PC-3 (cell line): ENCODE data around the gene TPK1. TPM values are rescaled to one million over a fixed set of nuclear protein-coding genes. Genes with fewer than 3 reads are reported as not detected.

Source experiments
- ATAC-seq: fragments of 200-7000 bp; cut with Tn5 transposase; 2 replicates; pipeline ENCODE4 v1.9.1; 2020; ENCODE audit warnings: mild to moderate bottlenecking, moderate library complexity
- BruUV-seq: library from RNA; stranded (reverse); fragments of 400-500 nt; replicated peaks from 2 replicates; lab custom pipeline; 2021; lab: Mats Ljungman, UMichigan
- CTCF ChIA-PET: fragments of 300-600 bp; sonication (Branson Sonifier 250); formaldehyde crosslinking; loops from one replicate; lab custom pipeline; 2022; ENCODE audit warnings: antibody characterized with exemption; lab: Charles Lee
- POLR2A ChIA-PET: fragments of 300-600 bp; sonication (Branson Sonifier 250); formaldehyde crosslinking; loops from one replicate; lab custom pipeline; 2022; ENCODE audit warnings: antibody characterized with exemption; ENCODE audit not compliant: unreplicated experiment; lab: Charles Lee
- DNase-seq: peaks from one replicate; pipeline ENCODE4 v3.0.0-alpha.2; 2015
- H2AFZ ChIP-seq: fragments of 300-600 bp; sonication (generic); 2 replicates; pipeline ENCODE4 v1.6.0; 2016; ENCODE audit warnings: antibody characterized with exemption, low read length
- H3F3A ChIP-seq: fragments of 300-600 bp; sonication (generic); one replicate; pipeline ENCODE4 v1.6.0; 2017; ENCODE audit warnings: antibody characterized with exemption, low read length, control low read depth, mild to moderate bottlenecking; ENCODE audit not compliant: unreplicated experiment
- H3K27ac ChIP-seq: fragments of 300-600 bp; sonication (generic); 2 replicates; pipeline ENCODE4 v1.5.1; 2016; ENCODE audit warnings: mild to moderate bottlenecking, low read length
- H3K27me3 ChIP-seq: fragments of 300-600 bp; sonication (generic); 2 replicates; pipeline ENCODE4 v1.6.1; 2016; ENCODE audit warnings: low read length, mixed read lengths
- H3K36me3 ChIP-seq: fragments of 300-600 bp; sonication (generic); 2 replicates; pipeline ENCODE4 v1.6.1; 2016; ENCODE audit warnings: low read depth, mixed run types, low read length, mixed read lengths
- H3K4me1 ChIP-seq: fragments of 300-600 bp; sonication (generic); 2 replicates; pipeline ENCODE4 v1.5.1; 2016; ENCODE audit warnings: low read length; ENCODE audit not compliant: insufficient read depth
- H3K4me2 ChIP-seq: fragments of 300-600 bp; sonication (generic); 2 replicates; pipeline ENCODE4 v1.6.0; 2016; ENCODE audit warnings: low read length
- H3K4me3 ChIP-seq: fragments of 300-600 bp; sonication (generic); 2 replicates; pipeline ENCODE4 v1.5.1; 2016; ENCODE audit warnings: mild to moderate bottlenecking, low read length, mixed read lengths
- H3K79me2 ChIP-seq: fragments of 300-600 bp; sonication (generic); 2 replicates; pipeline ENCODE4 v1.6.1; 2017; ENCODE audit warnings: low read length, mixed read lengths
- H3K9ac ChIP-seq: fragments of 300-600 bp; sonication (generic); 2 replicates; pipeline ENCODE4 v1.6.0; 2016; ENCODE audit warnings: mild to moderate bottlenecking, low read length
- H3K9me2 ChIP-seq: fragments of 300-600 bp; sonication (generic); replicated peaks from 2 replicates; pipeline ENCODE4 v1.6.1; 2016; ENCODE audit warnings: mixed run types, low read length, mixed read lengths
- H3K9me3 ChIP-seq: fragments of 300-600 bp; sonication (generic); 2 replicates; pipeline ENCODE4 v1.6.1; 2016; ENCODE audit warnings: low read length, mixed read lengths
- H4K20me1 ChIP-seq: fragments of 300-600 bp; sonication (generic); 2 replicates; pipeline ENCODE4 v1.6.1; 2016; ENCODE audit warnings: low read length, mixed read lengths
- EZH2 ChIP-seq: fragments of 300-600 bp; sonication (generic); IDR thresholded peaks from one replicate; pipeline ENCODE4 v1.6.1; 2017; ENCODE audit warnings: antibody characterized with exemption, mild to moderate bottlenecking, low read length; ENCODE audit not compliant: unreplicated experiment
- EZH2phosphoT487 ChIP-seq: fragments of 300-600 bp; sonication (generic); IDR thresholded peaks from 2 replicates; pipeline ENCODE4 v1.6.1; 2018; ENCODE audit warnings: mild to moderate bottlenecking, antibody characterized with exemption, low read length, borderline replicate concordance
- intact Hi-C: fragments of 100-400 bp; cut with micrococcal nuclease; formaldehyde crosslinking; loops from 2 replicates; pipeline ENCODE4 v1.9.0; 2023
- total RNA-seq: library from RNA; depleted of rRNA; stranded (reverse); fragments of >200 nt; gene quantifications from 2 replicates; pipeline ENCODE4 v1.2.3, GENCODE V29; 2014
- TF ChIP-seq, protein P1 (sequence below): fragments of 300-600 bp; sonication (generic); conservative IDR thresholded peaks from 2 replicates; pipeline ENCODE4 v1.5.1; 2017; ENCODE audit warnings: antibody characterized with exemption, low read depth, mild to moderate bottlenecking, low read length

TPK1 gene
- total RNA-seq, 1 experiment from 2014 or later = 4.5 TPM

- TF ChIP-seq, protein P1, sequence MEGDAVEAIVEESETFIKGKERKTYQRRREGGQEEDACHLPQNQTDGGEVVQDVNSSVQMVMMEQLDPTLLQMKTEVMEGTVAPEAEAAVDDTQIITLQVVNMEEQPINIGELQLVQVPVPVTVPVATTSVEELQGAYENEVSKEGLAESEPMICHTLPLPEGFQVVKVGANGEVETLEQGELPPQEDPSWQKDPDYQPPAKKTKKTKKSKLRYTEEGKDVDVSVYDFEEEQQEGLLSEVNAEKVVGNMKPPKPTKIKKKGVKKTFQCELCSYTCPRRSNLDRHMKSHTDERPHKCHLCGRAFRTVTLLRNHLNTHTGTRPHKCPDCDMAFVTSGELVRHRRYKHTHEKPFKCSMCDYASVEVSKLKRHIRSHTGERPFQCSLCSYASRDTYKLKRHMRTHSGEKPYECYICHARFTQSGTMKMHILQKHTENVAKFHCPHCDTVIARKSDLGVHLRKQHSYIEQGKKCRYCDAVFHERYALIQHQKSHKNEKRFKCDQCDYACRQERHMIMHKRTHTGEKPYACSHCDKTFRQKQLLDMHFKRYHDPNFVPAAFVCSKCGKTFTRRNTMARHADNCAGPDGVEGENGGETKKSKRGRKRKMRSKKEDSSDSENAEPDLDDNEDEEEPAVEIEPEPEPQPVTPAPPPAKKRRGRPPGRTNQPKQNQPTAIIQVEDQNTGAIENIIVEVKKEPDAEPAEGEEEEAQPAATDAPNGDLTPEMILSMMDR = no peak
- TF ChIP-seq EZH2phosphoT487 (no peak), EZH2 (no peak)
- H3K4me2 ChIP-seq = no peak overlapping the region
- H3K9me2 ChIP-seq = no peaks in the 10 kb centered on the region
- DNase-seq (no peak), ATAC-seq (no peak)
- H3K27ac ChIP-seq = no peak overlapping the region
- H3K4me3 ChIP-seq = no peak overlapping the region
- no peaks in the 10 kb centered on the region for H3K27me3 ChIP-seq
- H2AFZ ChIP-seq = no peak overlapping the region
- H4K20me1 ChIP-seq = no peaks in the 10 kb centered on the region
- no peaks in the 10 kb centered on the region for H3K79me2 ChIP-seq
- BruUV-seq = no TSS peak
- ChIA-PET POLR2A (no interaction called here), CTCF (no interaction called here)
- H3F3A ChIP-seq = no peaks in the 10 kb centered on the region
- no peak overlapping the region for H3K9ac ChIP-seq
- no peaks in the 10 kb centered on the region for H3K4me1 ChIP-seq
- H3K9me3 ChIP-seq = no peaks in the 10 kb centered on the region
- intact Hi-C loops = no loop called here
- no peaks in the 10 kb centered on the region for H3K36me3 ChIP-seq
Measured at GRCh38 chr7:144568233-144568632, 267.6 kb downstream of the TPK1 start.

GRCh38 chr7:144565586-144565985, 270.3 kb downstream of the TPK1 start:
- no peaks in the 10 kb centered on the region for H3K27me3 ChIP-seq
- intact Hi-C loops = no loop called here
- H3K4me3 ChIP-seq = no peak overlapping the region
- H3K9me2 ChIP-seq = no peaks in the 10 kb centered on the region
- DNase-seq (no peak), ATAC-seq (no peak)
- H4K20me1 ChIP-seq = no peaks in the 10 kb centered on the region
- no peaks in the 10 kb centered on the region for H3K9me3 ChIP-seq
- TF ChIP-seq EZH2 (no peak), EZH2phosphoT487 (no peak)
- TF ChIP-seq, protein P1 = no peak
- H3K36me3 ChIP-seq = no peaks in the 10 kb centered on the region
- H3K9ac ChIP-seq = no peak overlapping the region
- no peak overlapping the region for H3K27ac ChIP-seq
- no peaks in the 10 kb centered on the region for H3K79me2 ChIP-seq
- H3K4me2 ChIP-seq = no peak overlapping the region
- POLR2A ChIA-PET = no interaction called here
- no peaks in the 10 kb centered on the region for H3K4me1 ChIP-seq
- CTCF ChIA-PET = no interaction called here
- no TSS peak for BruUV-seq
- H2AFZ ChIP-seq = no peak overlapping the region
- no peaks in the 10 kb centered on the region for H3F3A ChIP-seq

GRCh38 chr7:144549861-144550260, 286.0 kb downstream of the TPK1 start:
- Histone ChIP-seq H3K79me2 (no peaks in the 10 kb centered on the region), H3F3A (no peaks in the 10 kb centered on the region), H3K9ac (no peak overlapping the region), H3K9me2 (no peaks in the 10 kb centered on the region), H3K27me3 (0 out of 2 replicates have a peak, but pooled peaks cover 4% of the 10 kb centered on the region), H3K9me3 (no peaks in the 10 kb centered on the region), H3K4me3 (no peak overlapping the region), H3K27ac (no peak overlapping the region), H3K4me1 (no peaks in the 10 kb centered on the region), H3K36me3 (no peaks in the 10 kb centered on the region), H2AFZ (no peak overlapping the region), H4K20me1 (no peaks in the 10 kb centered on the region), H3K4me2 (no peak overlapping the region)
- no TSS peak for BruUV-seq
- no peak for ATAC-seq
- intact Hi-C loops = no loop called here
- DNase-seq = no peak
- no peak for TF ChIP-seq EZH2phosphoT487
- TF ChIP-seq, protein P1 = no peak
- TF ChIP-seq EZH2 = no peak
- ChIA-PET POLR2A (interaction anchor here (0.7 kb wide), 1 partner anchor 11 kb away, joined by 4 read pairs; no protein-coding TSS in a partner anchor), CTCF (no interaction called here)
